Fibroblast of lung (primary cell): ENCODE results near the gene TTC6. TPM values are rescaled to one million over a fixed set of nuclear protein-coding genes. Genes with fewer than 3 reads are reported as not detected.

ENCODE experiments used
- DNase-seq, 2 donors: peaks; one replicate each; pipeline versions ENCODE4 v3.0.0 to v3.0.0-alpha.2; 2010; ENCODE audit warnings: low read depth in 2 of 2
- H2AFZ ChIP-seq: 2 replicates; pipeline ENCODE4 v1.5.1; 2012; ENCODE audit warnings: low read length, control low read depth, inconsistent platforms
- H3K27ac ChIP-seq: 2 replicates; pipeline ENCODE4 v1.5.1; 2011; ENCODE audit warnings: low read length, control low read depth; ENCODE audit not compliant: insufficient read depth
- H3K27me3 ChIP-seq: 2 replicates; pipeline ENCODE4 v1.5.1; 2011; ENCODE audit warnings: mild to moderate bottlenecking, low read length; ENCODE audit not compliant: control insufficient read depth, insufficient read depth
- H3K36me3 ChIP-seq: 2 replicates; pipeline ENCODE4 v1.5.1; 2011; ENCODE audit warnings: low read length; ENCODE audit not compliant: control insufficient read depth, insufficient read depth
- H3K4me1 ChIP-seq: 2 replicates; pipeline ENCODE4 v1.5.1; 2011; ENCODE audit warnings: low read length; ENCODE audit not compliant: control insufficient read depth, insufficient read depth; ENCODE audit errors: extremely low read depth
- H3K4me2 ChIP-seq: 2 replicates; pipeline ENCODE4 v1.5.1; 2011; ENCODE audit warnings: low read length, control low read depth; ENCODE audit not compliant: insufficient read depth; ENCODE audit errors: extremely low read depth
- H3K4me3 ChIP-seq, 4 experiments: fragments of 200-600 bp in 1 of 4; sonication (generic) in 1 of 4; replicated peaks in 1 of 4; 2 replicates each; pipeline ENCODE4 v1.5.1; 2011 to 2016; ENCODE audit warnings: low read length in 4 of 4, low read depth in 3 of 4, mild to moderate bottlenecking in 3 of 4, control low read depth in 2 of 4, inconsistent platforms in 1 of 4, mixed read lengths in 1 of 4; ENCODE audit not compliant: insufficient read depth in 1 of 4; ENCODE audit errors: control extremely low read depth in 1 of 4
- H3K79me2 ChIP-seq: 2 replicates; pipeline ENCODE4 v1.5.1; 2012; ENCODE audit warnings: mild to moderate bottlenecking, low read length, inconsistent platforms; ENCODE audit not compliant: control insufficient read depth, insufficient read depth
- H3K9ac ChIP-seq: 2 replicates; pipeline ENCODE4 v1.5.1; 2011; ENCODE audit warnings: mild to moderate bottlenecking, low read length, control low read depth; ENCODE audit not compliant: insufficient read depth
- H3K9me3 ChIP-seq: 2 replicates; pipeline ENCODE4 v1.5.1; 2012; ENCODE audit warnings: low read depth, low read length; ENCODE audit not compliant: control insufficient read depth, insufficient read depth
- H4K20me1 ChIP-seq: 2 replicates; pipeline ENCODE4 v1.5.1; 2011; ENCODE audit warnings: low read length; ENCODE audit not compliant: control insufficient read depth, insufficient read depth; ENCODE audit errors: extremely low read depth
- CTCF ChIP-seq, 2 donors: IDR thresholded peaks in 1 of 2; conservative IDR thresholded peaks in 1 of 2; 1 replicate in 1 of 2; 2 replicates in 1 of 2; pipeline ENCODE4 v1.5.1; 2011 to 2012; ENCODE audit warnings: low read length in 2 of 2, control low read depth in 1 of 2, inconsistent platforms in 1 of 2, low read depth in 1 of 2, mild to moderate bottlenecking in 1 of 2
- EZH2 ChIP-seq: IDR thresholded peaks from 2 replicates; pipeline ENCODE4 v1.5.1; 2012; ENCODE audit warnings: low read length, control low read depth, mild to moderate bottlenecking; ENCODE audit errors: missing control alignments
- polyA plus RNA-seq, 2 donors: library from polyadenylated mRNA; depleted of rRNA in 1 of 2; stranded (reverse) in 1 of 2; unstranded in 1 of 2; fragments of >200 nt; gene quantifications; 2 replicates each; pipeline ENCODE4 v1.2.1, GENCODE V29; 2011 to 2012; ENCODE audit warnings: missing spikeins in 1 of 2
- total RNA-seq: library from RNA; depleted of rRNA; stranded (reverse); fragments of >200 nt; gene quantifications from 2 replicates; pipeline ENCODE4 v1.2.1, GENCODE V29; 2014

The TTC6 gene
- total and polyA plus RNA-seq, 2 donors (not counting 1 experiment from before 2014, with no cell fraction given), result 0.17 TPM; not detected in 1

GRCh38 chr14:37594238-37594970 lies 1.0 kb upstream of the TTC6 start:
- Histone ChIP-seq H3K9me3 (no peaks in the 10 kb centered on the region), H3K4me1 (no peaks in the 10 kb centered on the region), H2AFZ (peak overlapping the region; percentile 73), H3K4me3 (peak overlapping the region; percentile 52 to 71 (median 62)), H3K79me2 (no peaks in the 10 kb centered on the region), H3K36me3 (no peaks in the 10 kb centered on the region), H4K20me1 (no peaks in the 10 kb centered on the region), H3K27ac (no peak overlapping the region), H3K9ac (peak overlapping the region; percentile 21), H3K27me3 (peaks cover 79% of the 10 kb centered on the region), H3K4me2 (peak overlapping the region; percentile 88)
- DNase-seq, result peak; percentile 64 to 84
- peak; percentile 34 for TF ChIP-seq EZH2
- peak; percentile 91 to 94 for TF ChIP-seq CTCF (conservative IDR thresholded peaks at IDR 0.05 in 1 of 2, IDR thresholded peaks at IDR 0.05 in 1 of 2; ENCODE audit: low read depth in 1 of 2, low read length in 2 of 2)

- H3K27me3 ChIP-seq, result peaks cover 79% of the 10 kb centered on the region
- H4K20me1 ChIP-seq, result no peaks in the 10 kb centered on the region
- no peak overlapping the region for H3K27ac ChIP-seq
- peak overlapping the region in 2 of 4 experiments; percentile 24 to 62 for H3K4me3 ChIP-seq
- H3K4me1 ChIP-seq, result no peaks in the 10 kb centered on the region
- TF ChIP-seq CTCF (conservative IDR thresholded peaks at IDR 0.05 in 1 of 2, IDR thresholded peaks at IDR 0.05 in 1 of 2; ENCODE audit: low read depth in 1 of 2, low read length in 2 of 2) (no peak), EZH2 (peak; percentile 86)
- no peaks in the 10 kb centered on the region for H3K36me3 ChIP-seq
- DNase-seq, result peak in 1 of 2 donors; percentile 22
- no peak overlapping the region for H2AFZ ChIP-seq
- H3K9ac ChIP-seq, result no peak overlapping the region
- peak overlapping the region; percentile 47 for H3K4me2 ChIP-seq
- no peaks in the 10 kb centered on the region for H3K9me3 ChIP-seq
- H3K79me2 ChIP-seq, result no peaks in the 10 kb centered on the region
These were observed 586 bp downstream of the TTC6 start for GRCh38 chr14:37595809-37596621.

- H3K4me1 ChIP-seq, result no peaks in the 10 kb centered on the region
- no peaks in the 10 kb centered on the region for H3K79me2 ChIP-seq
- H3K9ac ChIP-seq, result no peak overlapping the region
- peaks cover 80% of the 10 kb centered on the region for H3K27me3 ChIP-seq
- no peak overlapping the region for H3K4me2 ChIP-seq
- no peak for TF ChIP-seq EZH2
- TF ChIP-seq CTCF (conservative IDR thresholded peaks at IDR 0.05 in 1 of 2, IDR thresholded peaks at IDR 0.05 in 1 of 2; ENCODE audit: low read depth in 1 of 2, low read length in 2 of 2), result no peak
- DNase-seq, result no peak
- no peaks in the 10 kb centered on the region for H3K9me3 ChIP-seq
- no peak overlapping the region for H3K27ac ChIP-seq
- H4K20me1 ChIP-seq, result no peaks in the 10 kb centered on the region
- H2AFZ ChIP-seq, result no peak overlapping the region
- no peak overlapping the region for H3K4me3 ChIP-seq
- H3K36me3 ChIP-seq, result no peaks in the 10 kb centered on the region
These were observed 1.5 kb downstream of the TTC6 start for GRCh38 chr14:37596790-37597472.
